OCI-LY7 (cell line): ENCODE data around the gene LRRC70. TPM values are rescaled to one million over a fixed set of nuclear protein-coding genes. Genes with fewer than 3 reads are reported as not detected.
A peak's percentile ranks its signal among the peaks of the same experiment; 100 is the strongest.

Experiments
- Bru-seq: library from RNA; stranded (reverse); fragments of 400-500 nt; gene quantifications from one replicate; lab custom pipeline; 2021; lab: Mats Ljungman, UMichigan
- BruChase-seq, 2 experiments: library from RNA; stranded (reverse); fragments of 400-500 nt; gene quantifications; one replicate each; lab custom pipeline; 2021; lab: Mats Ljungman, UMichigan
- BruUV-seq: library from RNA; stranded (reverse); fragments of 400-500 nt; replicated peaks from 2 replicates; lab custom pipeline; 2021; lab: Mats Ljungman, UMichigan
- CTCF ChIA-PET: fragments of 300-600 bp; sonication (Branson Sonifier 250); formaldehyde crosslinking; loops from one replicate; lab custom pipeline; 2022; ENCODE audit warnings: antibody characterized with exemption; ENCODE audit not compliant: unreplicated experiment; lab: Charles Lee
- POLR2A ChIA-PET: fragments of 300-600 bp; sonication (Branson Sonifier 250); formaldehyde crosslinking; loops from one replicate; lab custom pipeline; 2022; ENCODE audit warnings: antibody characterized with exemption; lab: Charles Lee
- DNase-seq: peaks from one replicate; pipeline ENCODE4 v3.0.0-alpha.2; 2015; ENCODE audit warnings: low spot score
- H2AFZ ChIP-seq: fragments of 200-600 bp; sonication (generic), shearing (Covaris generic); 2 replicates; pipeline ENCODE4 v1.6.1; 2014; ENCODE audit warnings: mild to moderate bottlenecking, antibody characterized with exemption, low read length, moderate library complexity
- H3K27ac ChIP-seq: fragments of 200-600 bp; sonication (generic); 2 replicates; pipeline ENCODE4 v1.5.1; 2014; ENCODE audit warnings: mixed run types, low read depth, mild to moderate bottlenecking, moderate library complexity, low read length, inconsistent platforms; ENCODE audit not compliant: poor library complexity, severe bottlenecking
- H3K36me3 ChIP-seq: fragments of 200-600 bp; sonication (generic); 2 replicates; pipeline ENCODE4 v1.6.1; 2014; ENCODE audit warnings: mild to moderate bottlenecking, antibody characterized with exemption, low read length, moderate library complexity, mixed read lengths; ENCODE audit not compliant: insufficient read depth
- H3K4me1 ChIP-seq: fragments of 200-600 bp; sonication (generic); 2 replicates; pipeline ENCODE4 v1.5.1; 2014; ENCODE audit warnings: mild to moderate bottlenecking, low read length; ENCODE audit not compliant: insufficient read depth, poor library complexity, severe bottlenecking
- H3K4me2 ChIP-seq: fragments of 200-600 bp; sonication (generic); 2 replicates; pipeline ENCODE4 v1.6.1; 2014; ENCODE audit warnings: mild to moderate bottlenecking, low read length
- H3K4me3 ChIP-seq: fragments of 200-600 bp; sonication (generic); 2 replicates; pipeline ENCODE4 v1.5.1; 2014; ENCODE audit warnings: mild to moderate bottlenecking, low read depth, low read length; ENCODE audit not compliant: poor library complexity, severe bottlenecking
- H3K79me2 ChIP-seq: fragments of 200-600 bp; sonication (generic); 2 replicates; pipeline ENCODE4 v1.6.1; 2016; ENCODE audit warnings: low read depth, mild to moderate bottlenecking, low read length, moderate library complexity, mixed read lengths; ENCODE audit not compliant: insufficient read depth
- H3K9me2 ChIP-seq: fragments of 200-600 bp; sonication (generic); 2 replicates; pipeline ENCODE4 v1.6.1; 2016; ENCODE audit warnings: mild to moderate bottlenecking, low read length, mixed read lengths; ENCODE audit not compliant: insufficient read depth
- H3K9me3 ChIP-seq: fragments of 200-600 bp; sonication (generic); 2 replicates; pipeline ENCODE4 v1.6.1; 2014; ENCODE audit warnings: mild to moderate bottlenecking, mixed run types, low read length, mixed read lengths
- H4K20me1 ChIP-seq: fragments of 200-600 bp; sonication (generic); 2 replicates; pipeline ENCODE4 v1.6.1; 2014; ENCODE audit warnings: mild to moderate bottlenecking, antibody characterized with exemption, low read length, moderate library complexity, mixed read lengths; ENCODE audit not compliant: insufficient read depth
- CTCF ChIP-seq: fragments of 200-600 bp; sonication (generic); conservative IDR thresholded peaks from 2 replicates; pipeline ENCODE4 v1.5.1; 2014; ENCODE audit warnings: mild to moderate bottlenecking, antibody characterized with exemption, low read length, moderate library complexity, mixed read lengths
- EZH2phosphoT487 ChIP-seq: fragments of 200-600 bp; sonication (generic); IDR thresholded peaks from 2 replicates; pipeline ENCODE4 v1.6.1; 2018; ENCODE audit warnings: low read depth, borderline replicate concordance, mild to moderate bottlenecking, mixed run types, antibody characterized with exemption, low read length, moderate library complexity, mixed read lengths
- intact Hi-C: fragments of 100-400 bp; cut with micrococcal nuclease; formaldehyde crosslinking; loops from one replicate; pipeline ENCODE4 v1.10.0; 2022; ENCODE audit not compliant: unreplicated experiment
- long read RNA-seq: library from polyadenylated mRNA; stranded (forward); transcript quantifications from one replicate; pipeline ENCODE4 v2.0.0, GENCODE V29; 2022
- total RNA-seq, 2 experiments: library from RNA; depleted of rRNA in 1 of 2; stranded (reverse); fragments of >200 nt in 1 of 2; shearing (Covaris generic) in 1 of 2; gene quantifications; 2 replicates each; pipeline ENCODE4 v1.2.3, GENCODE V29; 2014 to 2022

Gene LRRC70, protein sequence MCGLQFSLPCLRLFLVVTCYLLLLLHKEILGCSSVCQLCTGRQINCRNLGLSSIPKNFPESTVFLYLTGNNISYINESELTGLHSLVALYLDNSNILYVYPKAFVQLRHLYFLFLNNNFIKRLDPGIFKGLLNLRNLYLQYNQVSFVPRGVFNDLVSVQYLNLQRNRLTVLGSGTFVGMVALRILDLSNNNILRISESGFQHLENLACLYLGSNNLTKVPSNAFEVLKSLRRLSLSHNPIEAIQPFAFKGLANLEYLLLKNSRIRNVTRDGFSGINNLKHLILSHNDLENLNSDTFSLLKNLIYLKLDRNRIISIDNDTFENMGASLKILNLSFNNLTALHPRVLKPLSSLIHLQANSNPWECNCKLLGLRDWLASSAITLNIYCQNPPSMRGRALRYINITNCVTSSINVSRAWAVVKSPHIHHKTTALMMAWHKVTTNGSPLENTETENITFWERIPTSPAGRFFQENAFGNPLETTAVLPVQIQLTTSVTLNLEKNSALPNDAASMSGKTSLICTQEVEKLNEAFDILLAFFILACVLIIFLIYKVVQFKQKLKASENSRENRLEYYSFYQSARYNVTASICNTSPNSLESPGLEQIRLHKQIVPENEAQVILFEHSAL
- total RNA-seq (2014; rRNA removed; shearing (Covaris generic)): 1.1 and 1.6 TPM in 2 replicates
- 1.3 and 1.6 TPM in 2 replicates for total RNA-seq (2022)
- Bru-seq, nascent RNA: percentile 90 among the genes with signal in this experiment
- BruChase-seq, experiment 1, labeled RNA remaining after a 6-hour chase: percentile 67 among the genes with signal in this experiment
- percentile 71 among the genes with signal in this experiment for BruChase-seq, experiment 2, labeled RNA remaining after a 2-hour chase
- long read RNA-seq: 0 reads

- Histone ChIP-seq H3K9me3 (no peaks in the 10 kb centered on the region), H4K20me1 (peaks cover 5% of the 10 kb centered on the region; the same call in 1 of the 2 replicates), H3K4me3 (no peak within 1 kb of the TSS), H2AFZ (no peak within 1 kb of the TSS), H3K27ac (no peak within 1 kb of the TSS), H3K79me2 (no peaks in the 10 kb centered on the region), H3K9me2 (no peaks in the 10 kb centered on the region), H3K4me1 (peaks cover 10% of the 10 kb centered on the region), H3K36me3 (peaks cover 16% of the 10 kb centered on the region), H3K4me2 (no peak within 1 kb of the TSS; the same call in 1 of the 2 replicates)
- no TSS peak for BruUV-seq
- intact Hi-C loops: no loop called here
- POLR2A ChIA-PET: interaction anchor here (0.6 to 1.7 kb wide), 7 partner anchors 8 to 982 kb away, joined by 3 to 9 read pairs (median 4); no protein-coding TSS in a partner anchor
- no peak for TF ChIP-seq EZH2phosphoT487
- TF ChIP-seq CTCF: no peak
- peak; percentile 82 for DNase-seq
- CTCF ChIA-PET: no interaction called here
Observed at GRCh38 chr5:62578540-62578939, at the start of gene LRRC70. TSS of gene LRRC70 (plus strand) at chr5:62578819. CDS start at chr5:62579439, 620 bp downstream.

- Histone ChIP-seq H3K9me3 (no peaks in the 10 kb centered on the region), H3K4me3 (no peak overlapping the region), H4K20me1 (no peaks in the 10 kb centered on the region), H3K79me2 (no peaks in the 10 kb centered on the region), H3K4me1 (no peaks in the 10 kb centered on the region), H3K27ac (no peak overlapping the region), H3K4me2 (no peak overlapping the region), H3K36me3 (peaks cover 46% of the 10 kb centered on the region), H3K9me2 (no peaks in the 10 kb centered on the region), H2AFZ (no peak overlapping the region)
- ChIA-PET POLR2A (interaction anchor here (0.6 kb wide), 1 partner anchor 237 kb away, joined by 3 read pairs; no protein-coding TSS in a partner anchor), CTCF (no interaction called here)
- no peak for DNase-seq
- TF ChIP-seq CTCF: no peak
- no peak for TF ChIP-seq EZH2phosphoT487
- no TSS peak for BruUV-seq
- intact Hi-C loops: no loop called here
Observed at GRCh38 chr5:62533597-62533996, 45.0 kb upstream of the LRRC70 start.
